Measurements from ENCODE around the gene YEATS2. TPM values are rescaled to one million over a fixed set of nuclear protein-coding genes. Genes with fewer than 3 reads are reported as not detected.
"Not testable (repeated sequence)": the region's sequence is repeated elsewhere in the genome, so short reads cannot be mapped to it uniquely, and the experiment has no call there.

Gene YEATS2
- total RNA-seq, 6 donors from 2014 or later = 23.9 to 65.0 (median 41.2) TPM

GRCh38 chr3:183662099-183662498, 35.5 kb upstream of the YEATS2 start:
- Histone ChIP-seq H3K4me1 (peaks cover 0 to 16% (median 5%) of the 10 kb centered on the region in 4 donors), H3K4me3 (no peak overlapping the region), H3K27ac (no peak overlapping the region), H3K27me3 (no peaks in the 10 kb centered on the region), H3K36me3 (peaks cover 15 to 59% (median 37%) of the 10 kb centered on the region in 4 donors), H3K9me3 (no peaks in the 10 kb centered on the region)
- ATAC-seq (ENCODE audit: low FRiP score in 2 of 2) (no peak), DNase-seq (no peak)
- 19 to 52% methylated on average over 3 of the region's 3 CpGs for WGBS, 2 donors
- no peak for TF ChIP-seq POLR2AphosphoS5 (IDR thresholded peaks at IDR 0.05)
- TF ChIP-seq CTCF (IDR thresholded peaks at IDR 0.05) = no peak
- TF ChIP-seq POLR2A (IDR thresholded peaks at IDR 0.05) = no peak
- TF ChIP-seq EP300 (IDR thresholded peaks at IDR 0.05) = no peak

GRCh38 chr3:183664913-183665381, 32.6 kb upstream of the YEATS2 start:
- Histone ChIP-seq H3K27ac (no peak overlapping the region), H3K4me1 (peaks cover 0 to 8% (median 3%) of the 10 kb centered on the region in 4 donors), H3K27me3 (no peaks in the 10 kb centered on the region), H3K9me3 (no peaks in the 10 kb centered on the region), H3K36me3 (peaks cover 29 to 68% (median 43%) of the 10 kb centered on the region in 4 donors), H3K4me3 (no peak overlapping the region)
- ATAC-seq (ENCODE audit: low FRiP score in 2 of 2) (no peak), DNase-seq (no peak)
- WGBS, 2 donors = 85 to 93% methylated on average over 3 of the region's 3 CpGs
- no peak for TF ChIP-seq POLR2AphosphoS5 (IDR thresholded peaks at IDR 0.05)
- no peak for TF ChIP-seq EP300 (IDR thresholded peaks at IDR 0.05)
- no peak for TF ChIP-seq POLR2A (IDR thresholded peaks at IDR 0.05)
- no peak for TF ChIP-seq CTCF (IDR thresholded peaks at IDR 0.05)

GRCh38 chr3:183680061-183680460, 17.5 kb upstream of the YEATS2 start:
- no peak for ATAC-seq (ENCODE audit: low FRiP score in 2 of 2)
- Histone ChIP-seq H3K36me3 (peaks cover 8 to 45% (median 14%) of the 10 kb centered on the region in 4 donors), H3K27ac (no peak overlapping the region), H3K9me3 (no peaks in the 10 kb centered on the region), H3K27me3 (no peaks in the 10 kb centered on the region), H3K4me3 (no peak overlapping the region), H3K4me1 (no peaks in the 10 kb centered on the region)
- WGBS, 2 donors = 69 to 80% methylated on average over 3 of the region's 3 CpGs
- TF ChIP-seq EP300 (IDR thresholded peaks at IDR 0.05) = no peak
- TF ChIP-seq POLR2AphosphoS5 (IDR thresholded peaks at IDR 0.05) = no peak
- no peak for TF ChIP-seq POLR2A (IDR thresholded peaks at IDR 0.05)
- no peak for TF ChIP-seq CTCF (IDR thresholded peaks at IDR 0.05)
- no peak for DNase-seq

- Histone ChIP-seq H3K27ac (no peak overlapping the region), H3K36me3 (peaks cover 0 to 6% (median 0%) of the 10 kb centered on the region in 4 donors), H3K27me3 (no peaks in the 10 kb centered on the region), H3K4me3 (no peak overlapping the region), H3K9me3 (no peaks in the 10 kb centered on the region), H3K4me1 (peaks cover 0 to 5% (median 0%) of the 10 kb centered on the region in 4 donors)
- WGBS, 2 donors = 87 to 90% methylated on average over 6 of the region's 6 CpGs
- no peak for TF ChIP-seq POLR2AphosphoS5 (IDR thresholded peaks at IDR 0.05)
- TF ChIP-seq POLR2A (IDR thresholded peaks at IDR 0.05) = no peak
- TF ChIP-seq CTCF (IDR thresholded peaks at IDR 0.05) = no peak
- TF ChIP-seq EP300 (IDR thresholded peaks at IDR 0.05) = no peak
- DNase-seq (no peak), ATAC-seq (ENCODE audit: low FRiP score in 2 of 2) (no peak)
Measured at GRCh38 chr3:183687705-183688104, 9.9 kb upstream of the YEATS2 start.

GRCh38 chr3:183688874-183689273, 8.7 kb upstream of the YEATS2 start:
- H3K27ac ChIP-seq = peak overlapping the region in 1 of 4 donors; percentile 20
- no peak for ATAC-seq (ENCODE audit: low FRiP score in 2 of 2)
- H3K4me1 ChIP-seq = peaks cover 0 to 5% (median 0%) of the 10 kb centered on the region in 4 donors
- H3K9me3 ChIP-seq = no peaks in the 10 kb centered on the region
- peak overlapping the region in 1 of 4 donors; percentile 2 for H3K4me3 ChIP-seq
- 41 to 47% methylated on average over 3 of the region's 3 CpGs for WGBS, 2 donors
- H3K27me3 ChIP-seq = no peaks in the 10 kb centered on the region
- TF ChIP-seq POLR2AphosphoS5 (IDR thresholded peaks at IDR 0.05) = no peak
- no peak for TF ChIP-seq EP300 (IDR thresholded peaks at IDR 0.05)
- TF ChIP-seq POLR2A (IDR thresholded peaks at IDR 0.05) = no peak
- TF ChIP-seq CTCF (IDR thresholded peaks at IDR 0.05) = no peak
- no peak for DNase-seq
- H3K36me3 ChIP-seq = no peaks in the 10 kb centered on the region

- not testable (repeated sequence) for H3K9me3 ChIP-seq; H3K4me3 ChIP-seq; H3K36me3 ChIP-seq; ATAC-seq (ENCODE audit: low FRiP score in 2 of 2); H3K27ac ChIP-seq; H3K4me1 ChIP-seq; H3K27me3 ChIP-seq; DNase-seq
- WGBS, 2 donors = 96 to 97% methylated on average over 5 of the region's 5 CpGs
Measured at GRCh38 chr3:183689621-183690020, 8.0 kb upstream of the YEATS2 start.
